ENCODE measurements around the gene DCAF8.

Gene DCAF8

GRCh38 chr1:160167580-160167979 is 94.8 kb downstream of the DCAF8 start:
- peak; percentile 19 for DNase-seq

- no peak for DNase-seq
These were observed 95.3 kb downstream of the DCAF8 start for GRCh38 chr1:160167056-160167455.

GRCh38 chr1:160166166-160166868 is 96.0 kb downstream of the DCAF8 start:
- no peak for DNase-seq

Data from stimulated activated CD4-positive, alpha-beta T cell treated with anti-CD3 and anti-CD28 coated beads, Interleukin-15, amount 100 ng/mL, for 24 hours (primary cell).